Kidney (tissue), 14 donors: Measurements from ENCODE around the gene KDR. TPM values are rescaled to one million over a fixed set of nuclear protein-coding genes. Genes with fewer than 3 reads are reported as not detected.

Experiments
- DNase-seq, 5 donors: peaks; one replicate each; pipeline ENCODE4 v3.0.0-alpha.2; 2013 to 2020
- FAIRE-seq: peaks from 2 replicates; lab custom pipeline; 2012; peaks lifted over from hg19 to GRCh38; lab: Jason Lieb, UNC
- H3K27ac ChIP-seq, 2 donors: one replicate each; pipeline ENCODE4 v1.7.0; 2013; ENCODE audit warnings: low read depth in 2 of 2, low read length in 2 of 2, inconsistent platforms in 1 of 2
- H3K27me3 ChIP-seq: one replicate; pipeline ENCODE4 v1.7.1; 2013; ENCODE audit warnings: low read length, inconsistent platforms; ENCODE audit not compliant: control insufficient read depth, insufficient read depth
- H3K36me3 ChIP-seq, 3 donors: one replicate each; pipeline versions ENCODE4 v1.7.0 to v1.7.1; 2013; ENCODE audit warnings: low read length in 3 of 3, control low read depth in 1 of 3, inconsistent platforms in 1 of 3; ENCODE audit not compliant: insufficient read depth in 3 of 3, control insufficient read depth in 2 of 3
- H3K4me1 ChIP-seq, 3 donors: one replicate each; pipeline versions ENCODE4 v1.7.0 to v1.7.1; 2013; ENCODE audit warnings: low read length in 3 of 3, inconsistent platforms in 1 of 3, low read depth in 1 of 3; ENCODE audit not compliant: control insufficient read depth in 2 of 3, insufficient read depth in 2 of 3
- H3K4me3 ChIP-seq, 3 donors: one replicate each; pipeline versions ENCODE4 v1.7.0 to v1.8.1; 2013; ENCODE audit warnings: low read length in 3 of 3, control low read depth in 1 of 3, inconsistent platforms in 1 of 3
- H3K9ac ChIP-seq, 3 donors: one replicate each; pipeline versions ENCODE4 v1.7.0 to v1.7.1; 2013; ENCODE audit warnings: low read length in 3 of 3, control low read depth in 1 of 3, inconsistent platforms in 1 of 3
- H3K9me3 ChIP-seq, 3 donors: one replicate each; pipeline versions ENCODE4 v1.7.0 to v1.7.1; 2013; ENCODE audit warnings: low read length in 3 of 3, control low read depth in 1 of 3, inconsistent platforms in 1 of 3; ENCODE audit not compliant: control insufficient read depth in 2 of 3, insufficient read depth in 1 of 3
- intact Hi-C: fragments of 100-400 bp; cut with DNase I; formaldehyde crosslinking; loops from one replicate; pipeline ENCODE4 v1.11.1; 2022
- polyA plus RNA-seq: library from polyadenylated mRNA; stranded (reverse); fragments of 350-450 nt; fragmentation: Illumina TruSeq; extraction: RNeasy Lipid Tissue Mini Kit (QIAGEN cat#74804); gene quantifications from one replicate; pipeline ENCODE4 v1.2.3, GENCODE V29; 2014; ENCODE audit warnings: low read depth, low replicate concordance; ENCODE audit not compliant: insufficient read depth
- total RNA-seq: library from RNA; stranded (reverse); fragmentation: NEBNext Ultra II Directional; extraction: Animal tissue kit (Norgen Biotek cat#: 25700); gene quantifications from one replicate; pipeline ENCODE4 v1.2.1, GENCODE V29; 2021
- TF ChIP-seq, protein P1 (sequence below): IDR thresholded peaks from 3 replicates; pipeline ENCODE4 v1.5.1; 2012; ENCODE audit warnings: mild to moderate bottlenecking, moderate library complexity, borderline replicate concordance; ENCODE audit not compliant: insufficient read depth; ENCODE audit errors: extremely low read depth
- donor health status: control.
- donor health status: control.
- donor health status: control.
- donor health status: control.
- donor health status: control.
- donor health status: DM: yes; HTN: yes; CAD: no.
- donor health status: Normal renal cell carcinoma (clear cell type).

The KDR gene
- total and polyA plus RNA-seq, 2 donors from 2014 or later: 20.4 to 28.8 TPM

DNA sequence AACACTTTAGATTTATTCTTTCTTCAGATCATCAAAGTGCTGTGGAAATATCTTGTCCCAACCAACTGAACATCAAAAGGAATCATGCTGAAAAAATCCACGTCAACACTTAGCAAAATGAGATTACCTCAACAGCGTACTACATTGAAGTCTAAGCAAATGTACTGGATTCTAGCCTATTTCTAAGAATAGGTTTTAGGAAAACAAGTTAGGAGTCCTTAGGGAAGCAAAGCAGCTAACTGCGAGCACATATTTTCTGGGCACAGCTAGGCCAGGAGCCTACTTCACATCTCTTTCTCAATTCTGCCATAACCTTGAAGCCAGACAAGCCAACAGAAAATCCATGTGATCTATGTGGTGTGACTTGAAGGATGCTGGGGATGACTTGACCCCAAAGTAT, 22.2 kb downstream of the KDR start:
- no peaks in the 10 kb centered on the region for H3K4me1 ChIP-seq
- DNase-seq (no peak), FAIRE-seq (no peak)
- H3K9ac ChIP-seq: no peak overlapping the region
- H3K27me3 ChIP-seq: no peaks in the 10 kb centered on the region
- no peaks in the 10 kb centered on the region for H3K9me3 ChIP-seq
- intact Hi-C loops: no loop called here
- TF ChIP-seq, protein P1, sequence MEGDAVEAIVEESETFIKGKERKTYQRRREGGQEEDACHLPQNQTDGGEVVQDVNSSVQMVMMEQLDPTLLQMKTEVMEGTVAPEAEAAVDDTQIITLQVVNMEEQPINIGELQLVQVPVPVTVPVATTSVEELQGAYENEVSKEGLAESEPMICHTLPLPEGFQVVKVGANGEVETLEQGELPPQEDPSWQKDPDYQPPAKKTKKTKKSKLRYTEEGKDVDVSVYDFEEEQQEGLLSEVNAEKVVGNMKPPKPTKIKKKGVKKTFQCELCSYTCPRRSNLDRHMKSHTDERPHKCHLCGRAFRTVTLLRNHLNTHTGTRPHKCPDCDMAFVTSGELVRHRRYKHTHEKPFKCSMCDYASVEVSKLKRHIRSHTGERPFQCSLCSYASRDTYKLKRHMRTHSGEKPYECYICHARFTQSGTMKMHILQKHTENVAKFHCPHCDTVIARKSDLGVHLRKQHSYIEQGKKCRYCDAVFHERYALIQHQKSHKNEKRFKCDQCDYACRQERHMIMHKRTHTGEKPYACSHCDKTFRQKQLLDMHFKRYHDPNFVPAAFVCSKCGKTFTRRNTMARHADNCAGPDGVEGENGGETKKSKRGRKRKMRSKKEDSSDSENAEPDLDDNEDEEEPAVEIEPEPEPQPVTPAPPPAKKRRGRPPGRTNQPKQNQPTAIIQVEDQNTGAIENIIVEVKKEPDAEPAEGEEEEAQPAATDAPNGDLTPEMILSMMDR: no peak
- H3K36me3 ChIP-seq: no peaks in the 10 kb centered on the region
- no peak overlapping the region for H3K27ac ChIP-seq
- H3K4me3 ChIP-seq: no peak overlapping the region

DNA sequence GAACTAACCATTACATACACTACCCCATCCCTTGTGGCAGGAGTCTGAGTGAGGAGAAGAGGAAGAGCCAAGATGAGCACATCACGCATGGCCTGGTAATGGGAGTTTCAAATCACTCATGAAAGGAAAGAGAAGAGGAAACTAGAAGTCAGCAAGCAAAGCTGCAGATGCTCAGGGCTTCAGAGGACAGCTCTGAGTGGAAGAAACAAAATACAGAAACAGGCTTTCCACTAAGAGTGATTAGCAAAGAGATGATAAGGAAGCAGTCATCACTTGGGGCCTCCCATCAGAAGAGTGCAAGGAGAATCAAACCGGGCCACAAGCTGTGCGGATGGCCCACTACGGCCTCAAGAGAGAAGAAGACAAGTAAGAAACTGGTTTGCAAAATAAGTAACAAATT, 25.6 kb downstream of the KDR start:
- no peak for DNase-seq
- Histone ChIP-seq H3K4me1 (no peaks in the 10 kb centered on the region), H3K9me3 (no peaks in the 10 kb centered on the region), H3K9ac (no peak overlapping the region), H3K27ac (no peak overlapping the region), H3K4me3 (no peak overlapping the region), H3K36me3 (no peaks in the 10 kb centered on the region), H3K27me3 (no peaks in the 10 kb centered on the region)
- FAIRE-seq: no peak
- TF ChIP-seq, protein P1: no peak
- intact Hi-C loops: no loop called here

DNA sequence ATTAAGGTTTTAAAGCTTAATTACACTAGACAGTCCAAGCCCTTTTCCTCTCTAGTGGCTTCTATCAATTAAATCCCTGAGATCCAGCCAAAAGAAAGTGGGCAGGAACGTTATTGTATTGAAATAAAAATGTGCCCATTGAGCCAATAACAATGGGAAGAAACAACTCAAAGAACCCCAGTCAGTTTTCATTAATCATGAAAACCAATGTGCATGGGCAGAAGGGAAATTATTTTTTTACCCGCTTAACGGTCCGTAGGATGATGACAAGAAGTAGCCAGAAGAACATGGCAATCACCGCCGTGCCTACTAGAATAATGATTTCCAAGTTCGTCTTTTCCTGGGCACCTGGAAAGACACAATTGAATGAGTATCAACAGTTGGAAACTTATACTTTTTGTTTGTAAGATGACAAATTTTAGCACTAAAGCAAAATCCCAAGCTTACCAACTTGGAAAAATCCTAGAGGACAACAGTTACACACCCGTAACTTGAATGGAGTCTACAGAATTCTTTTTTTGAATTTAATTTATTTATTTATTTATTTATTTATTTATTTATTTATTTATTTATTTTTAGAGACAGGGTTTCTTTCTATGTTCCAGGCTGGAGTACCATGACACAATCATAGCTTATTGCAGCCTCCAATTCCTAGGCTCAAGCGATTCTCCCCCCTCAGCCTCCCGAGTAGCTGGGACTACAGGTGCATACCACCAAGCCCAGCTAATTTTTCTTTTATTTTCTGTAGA, 26.8 kb downstream of the KDR start:
- no peaks in the 10 kb centered on the region for H3K27me3 ChIP-seq
- H3K36me3 ChIP-seq: no peaks in the 10 kb centered on the region
- no peak overlapping the region for H3K9ac ChIP-seq
- intact Hi-C loops: no loop called here
- no peak overlapping the region for H3K4me3 ChIP-seq
- H3K27ac ChIP-seq: no peak overlapping the region
- H3K4me1 ChIP-seq: no peaks in the 10 kb centered on the region
- TF ChIP-seq, protein P1: no peak
- no peaks in the 10 kb centered on the region for H3K9me3 ChIP-seq
- FAIRE-seq (no peak), DNase-seq (no peak)

DNA sequence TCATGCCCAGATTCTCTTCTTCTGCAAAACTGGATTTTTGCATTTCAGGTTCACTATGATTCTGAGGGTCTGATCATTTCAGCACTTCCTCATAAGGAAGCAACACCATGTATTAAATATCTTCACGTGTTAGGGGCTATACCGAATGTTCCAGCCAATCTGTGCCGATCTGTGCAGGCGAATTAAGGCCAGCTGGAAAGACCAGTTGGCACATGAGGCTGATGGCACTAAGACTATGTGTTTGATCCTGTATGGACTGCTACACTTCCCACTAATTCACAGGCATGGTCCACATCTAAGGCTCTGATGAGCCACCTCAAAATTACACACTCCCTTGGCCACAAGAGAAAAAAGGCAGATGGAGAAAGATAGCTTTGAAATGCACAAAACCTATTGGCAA, 28.8 kb downstream of the KDR start:
- FAIRE-seq: no peak
- H3K4me1 ChIP-seq: peaks cover 0 to 3% (median 0%) of the 10 kb centered on the region in 3 donors
- intact Hi-C loops: no loop called here
- H3K9me3 ChIP-seq: no peaks in the 10 kb centered on the region
- H3K27ac ChIP-seq: no peak overlapping the region
- TF ChIP-seq, protein P1: no peak
- H3K36me3 ChIP-seq: no peaks in the 10 kb centered on the region
- H3K4me3 ChIP-seq: no peak overlapping the region
- H3K27me3 ChIP-seq: no peaks in the 10 kb centered on the region
- DNase-seq: no peak
- no peak overlapping the region for H3K9ac ChIP-seq
